ENCODE data around the gene BMAL1. TPM values are rescaled to one million over a fixed set of nuclear protein-coding genes. Genes with fewer than 3 reads are reported as not detected.
A peak's percentile ranks its signal among the peaks of the same experiment; 100 is the strongest.

Gene BMAL1
- total RNA-seq: 100 to 1,000 TPM; 142 to 162 (median 145) TPM
- total RNA-seq (2013): 75.3 TPM

DNA sequence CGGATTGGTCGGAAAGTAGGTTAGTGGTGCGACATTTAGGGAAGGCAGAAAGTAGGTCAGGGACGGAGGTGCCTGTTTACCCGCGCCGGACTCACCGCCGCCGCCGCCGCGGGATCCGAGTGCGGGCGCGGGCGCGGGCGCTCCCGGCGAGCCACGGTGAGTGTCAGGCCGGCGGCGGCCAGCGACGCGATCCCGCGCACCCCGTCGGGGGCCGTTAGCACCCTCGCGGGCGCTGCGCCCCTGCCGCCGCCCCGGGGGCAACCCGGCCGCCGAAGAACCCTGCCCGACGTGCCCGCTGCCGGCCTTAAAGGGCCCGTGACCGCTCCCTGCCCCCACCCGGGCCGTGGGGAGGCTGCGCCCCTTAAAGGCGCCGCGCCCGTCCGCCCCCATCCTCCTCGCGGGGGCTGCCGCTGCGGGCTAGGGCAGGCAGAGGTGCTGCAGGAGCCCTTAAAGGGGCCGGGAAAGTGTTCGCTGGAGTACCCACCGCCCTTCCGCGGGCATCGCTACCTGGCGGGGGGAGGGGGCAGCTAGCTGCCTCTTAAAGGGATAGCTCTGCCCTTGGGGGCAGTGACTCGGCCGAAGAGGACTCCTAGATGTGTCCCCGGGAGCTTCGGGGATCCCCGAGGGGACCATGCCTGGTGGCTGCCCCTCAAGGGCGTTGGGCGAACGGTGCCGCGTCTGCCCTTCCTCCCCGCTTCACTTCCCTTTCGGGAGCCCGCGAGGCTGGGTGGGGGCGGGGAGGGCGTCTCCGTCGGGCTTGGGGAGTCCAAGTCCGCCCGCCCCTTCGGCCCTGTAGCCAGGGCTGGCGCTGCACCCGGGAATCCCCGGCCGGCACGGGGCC lies at the start of gene BMAL1:
TSS of gene BMAL1 (plus strand) at position 23 of the 841 bp plus-strand sequence. CDS start 76,519 bp downstream, outside the sequence.
- Mint-ChIP-seq H3K4me1 (peaks cover 58 to 64% of the 10 kb centered on the region in 2 donors), H3K4me3 (peak within 1 kb of the TSS; percentile 99), H3K9me3 (no peaks in the 10 kb centered on the region), H3K27me3 (ENCODE audit: low read depth in 2 of 2) (peaks cover 12 to 18% of the 10 kb centered on the region in 2 donors), H3K36me3 (no peaks in the 10 kb centered on the region), H3K27ac (peak within 1 kb of the TSS; percentile 95 to 98)
- under 1% methylated on average over 95 of the region's 95 CpGs for WGBS (ENCODE audit: insufficient coverage)
- DNase-seq (peak in 1 of 2 donors; percentile 67), ATAC-seq (peak; percentile 34 to 61 (median 42))
- TF ChIP-seq, protein P1, sequence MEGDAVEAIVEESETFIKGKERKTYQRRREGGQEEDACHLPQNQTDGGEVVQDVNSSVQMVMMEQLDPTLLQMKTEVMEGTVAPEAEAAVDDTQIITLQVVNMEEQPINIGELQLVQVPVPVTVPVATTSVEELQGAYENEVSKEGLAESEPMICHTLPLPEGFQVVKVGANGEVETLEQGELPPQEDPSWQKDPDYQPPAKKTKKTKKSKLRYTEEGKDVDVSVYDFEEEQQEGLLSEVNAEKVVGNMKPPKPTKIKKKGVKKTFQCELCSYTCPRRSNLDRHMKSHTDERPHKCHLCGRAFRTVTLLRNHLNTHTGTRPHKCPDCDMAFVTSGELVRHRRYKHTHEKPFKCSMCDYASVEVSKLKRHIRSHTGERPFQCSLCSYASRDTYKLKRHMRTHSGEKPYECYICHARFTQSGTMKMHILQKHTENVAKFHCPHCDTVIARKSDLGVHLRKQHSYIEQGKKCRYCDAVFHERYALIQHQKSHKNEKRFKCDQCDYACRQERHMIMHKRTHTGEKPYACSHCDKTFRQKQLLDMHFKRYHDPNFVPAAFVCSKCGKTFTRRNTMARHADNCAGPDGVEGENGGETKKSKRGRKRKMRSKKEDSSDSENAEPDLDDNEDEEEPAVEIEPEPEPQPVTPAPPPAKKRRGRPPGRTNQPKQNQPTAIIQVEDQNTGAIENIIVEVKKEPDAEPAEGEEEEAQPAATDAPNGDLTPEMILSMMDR (IDR thresholded peaks at IDR 0.05): no peak
- Histone ChIP-seq H3K9me3 (ENCODE audit: control insufficient read depth, insufficient read depth, low read length) (no peaks in the 10 kb centered on the region), H3K27ac (ENCODE audit: low read length) (peak within 1 kb of the TSS; percentile 89), H3K4me1 (ENCODE audit: control insufficient read depth, insufficient read depth, low read length) (peaks cover 43% of the 10 kb centered on the region), H3K27me3 (ENCODE audit: control insufficient read depth, insufficient read depth, low read length) (peaks cover 2% of the 10 kb centered on the region), H3K4me3 (ENCODE audit: low read length) (peak within 1 kb of the TSS; percentile 85), H3K36me3 (ENCODE audit: control insufficient read depth, insufficient read depth, low read length) (no peaks in the 10 kb centered on the region)
- intact Hi-C loops (cut with micrococcal nuclease): loop anchor here (1.0 to 5.0 kb wide), 6 partner anchors 39 to 1061 kb away; partner anchors contain the start of genes BTBD10 and FAR1

DNA sequence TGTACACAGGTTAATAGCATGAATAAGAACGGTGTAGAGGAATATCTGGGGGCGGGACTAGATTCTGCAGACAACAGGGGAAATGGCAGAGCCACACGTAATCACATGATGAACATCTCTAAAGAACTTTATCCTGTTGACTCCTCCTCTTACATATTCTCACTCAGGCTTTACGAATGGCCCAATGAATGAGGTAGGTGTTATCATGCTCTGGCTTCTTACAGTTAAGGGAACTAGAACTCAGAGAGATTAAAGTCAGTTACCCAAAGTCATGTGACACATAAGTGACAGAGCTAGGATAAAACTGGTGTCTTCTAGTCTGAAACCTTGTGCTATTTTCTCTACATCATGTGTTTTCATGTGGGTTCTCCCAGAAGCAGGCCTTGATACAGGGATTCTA lies 49.0 kb upstream of the BMAL1 start:
- Mint-ChIP-seq H3K9me3 (no peaks in the 10 kb centered on the region), H3K27me3 (ENCODE audit: low read depth in 2 of 2) (peaks cover 5 to 7% of the 10 kb centered on the region in 2 donors), H3K4me3 (no peak overlapping the region), H3K27ac (no peak overlapping the region), H3K36me3 (no peaks in the 10 kb centered on the region), H3K4me1 (no peaks in the 10 kb centered on the region)
- ATAC-seq: peak in 1 of 3 donors; percentile 72
- H3K27ac ChIP-seq (ENCODE audit: low read length): no peak overlapping the region
- no peaks in the 10 kb centered on the region for H3K36me3 ChIP-seq (ENCODE audit: control insufficient read depth, insufficient read depth, low read length)
- H3K4me1 ChIP-seq (ENCODE audit: control insufficient read depth, insufficient read depth, low read length): no peaks in the 10 kb centered on the region
- 83% methylated on average over 3 of the region's 4 CpGs for WGBS (ENCODE audit: insufficient coverage)
- H3K9me3 ChIP-seq (ENCODE audit: control insufficient read depth, insufficient read depth, low read length): no peaks in the 10 kb centered on the region
- intact Hi-C loops (cut with micrococcal nuclease): no loop called here
- no peaks in the 10 kb centered on the region for H3K27me3 ChIP-seq (ENCODE audit: control insufficient read depth, insufficient read depth, low read length)
- TF ChIP-seq, protein P1 (IDR thresholded peaks at IDR 0.05): no peak
- no peak overlapping the region for H3K4me3 ChIP-seq (ENCODE audit: low read length)
- DNase-seq: peak in 1 of 2 donors; percentile 10

DNA sequence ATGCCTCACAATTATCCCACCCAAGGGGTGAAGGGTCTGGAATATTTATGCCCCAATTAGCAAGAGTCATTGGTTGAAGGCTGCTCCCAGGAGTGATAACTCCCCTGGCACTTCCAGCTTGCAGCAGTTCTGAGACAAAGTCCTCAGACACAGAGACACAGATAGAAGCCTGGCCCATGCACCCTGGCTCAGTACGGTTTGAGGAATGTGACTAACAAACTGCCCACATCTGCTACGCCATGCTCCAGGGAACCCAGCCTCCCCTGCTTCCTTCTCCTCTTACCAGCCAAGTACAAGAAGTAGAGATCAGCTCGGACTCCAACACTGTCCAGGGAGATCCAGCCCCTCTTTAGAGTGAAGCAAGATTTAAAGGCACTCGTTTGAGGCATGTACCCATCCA lies 48.5 kb upstream of the BMAL1 start:
- intact Hi-C loops (cut with micrococcal nuclease): no loop called here
- no peak overlapping the region for H3K27ac ChIP-seq (ENCODE audit: low read length)
- Mint-ChIP-seq H3K27ac (no peak overlapping the region), H3K36me3 (no peaks in the 10 kb centered on the region), H3K27me3 (ENCODE audit: low read depth in 2 of 2) (peaks cover 8 to 12% of the 10 kb centered on the region in 2 donors), H3K4me1 (no peaks in the 10 kb centered on the region), H3K9me3 (no peaks in the 10 kb centered on the region), H3K4me3 (no peak overlapping the region)
- H3K27me3 ChIP-seq (ENCODE audit: control insufficient read depth, insufficient read depth, low read length): no peaks in the 10 kb centered on the region
- no peaks in the 10 kb centered on the region for H3K4me1 ChIP-seq (ENCODE audit: control insufficient read depth, insufficient read depth, low read length)
- no peak for ATAC-seq
- DNase-seq: no peak
- H3K36me3 ChIP-seq (ENCODE audit: control insufficient read depth, insufficient read depth, low read length): no peaks in the 10 kb centered on the region
- H3K4me3 ChIP-seq (ENCODE audit: low read length): no peak overlapping the region
- no peaks in the 10 kb centered on the region for H3K9me3 ChIP-seq (ENCODE audit: control insufficient read depth, insufficient read depth, low read length)
- TF ChIP-seq, protein P1 (IDR thresholded peaks at IDR 0.05): no peak
- WGBS (ENCODE audit: insufficient coverage): 58% methylated on average over 4 of the region's 4 CpGs

Data from natural killer cell (primary cell).